Measurements from ENCODE around the gene SLC2A5.

Gene SLC2A5

DNA sequence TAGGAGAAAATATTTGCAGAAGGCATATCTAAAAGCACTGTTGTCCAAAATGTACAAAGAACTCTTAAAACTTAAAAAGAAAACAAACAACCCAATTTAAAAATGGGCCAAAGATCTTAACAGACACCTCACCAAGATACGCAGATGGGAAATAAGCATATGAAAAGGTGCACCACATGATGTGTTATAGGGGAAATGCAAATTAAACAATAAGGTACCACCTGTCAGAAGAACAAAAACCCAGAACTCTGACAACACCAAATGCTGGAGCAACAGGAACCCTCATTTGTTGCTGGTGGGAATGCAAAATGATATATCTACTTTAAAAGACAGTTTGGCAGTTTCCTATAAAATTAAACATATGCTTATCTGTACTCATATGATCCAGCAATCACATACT lies 18.1 kb downstream of the SLC2A5 start:
- TF ChIP-seq, protein P1, sequence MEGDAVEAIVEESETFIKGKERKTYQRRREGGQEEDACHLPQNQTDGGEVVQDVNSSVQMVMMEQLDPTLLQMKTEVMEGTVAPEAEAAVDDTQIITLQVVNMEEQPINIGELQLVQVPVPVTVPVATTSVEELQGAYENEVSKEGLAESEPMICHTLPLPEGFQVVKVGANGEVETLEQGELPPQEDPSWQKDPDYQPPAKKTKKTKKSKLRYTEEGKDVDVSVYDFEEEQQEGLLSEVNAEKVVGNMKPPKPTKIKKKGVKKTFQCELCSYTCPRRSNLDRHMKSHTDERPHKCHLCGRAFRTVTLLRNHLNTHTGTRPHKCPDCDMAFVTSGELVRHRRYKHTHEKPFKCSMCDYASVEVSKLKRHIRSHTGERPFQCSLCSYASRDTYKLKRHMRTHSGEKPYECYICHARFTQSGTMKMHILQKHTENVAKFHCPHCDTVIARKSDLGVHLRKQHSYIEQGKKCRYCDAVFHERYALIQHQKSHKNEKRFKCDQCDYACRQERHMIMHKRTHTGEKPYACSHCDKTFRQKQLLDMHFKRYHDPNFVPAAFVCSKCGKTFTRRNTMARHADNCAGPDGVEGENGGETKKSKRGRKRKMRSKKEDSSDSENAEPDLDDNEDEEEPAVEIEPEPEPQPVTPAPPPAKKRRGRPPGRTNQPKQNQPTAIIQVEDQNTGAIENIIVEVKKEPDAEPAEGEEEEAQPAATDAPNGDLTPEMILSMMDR (IDR thresholded peaks at IDR 0.05): no peak
- H3K4me3 ChIP-seq: no peak overlapping the region
- no peak overlapping the region for H3K27ac ChIP-seq
- no peak for DNase-seq (ENCODE audit: low spot score)

DNA sequence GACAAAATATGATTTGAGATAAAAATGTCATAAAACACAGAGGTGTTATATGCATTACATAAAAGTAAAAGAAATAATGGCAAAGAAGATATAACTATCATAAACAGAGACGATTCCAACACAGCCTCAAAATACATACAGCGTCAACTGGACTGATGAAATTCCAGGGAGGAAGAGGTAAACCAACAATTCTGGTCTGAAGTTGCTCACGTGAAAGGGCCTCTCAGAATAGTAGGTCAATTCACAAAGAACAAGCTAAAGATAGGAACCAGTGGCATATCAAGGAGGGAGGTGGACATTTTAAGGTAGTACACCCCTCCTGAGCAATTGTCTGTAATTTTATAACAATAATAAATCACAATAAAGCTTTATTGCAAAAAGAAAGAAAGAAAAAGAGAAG lies 18.6 kb downstream of the SLC2A5 start:
- Histone ChIP-seq H3K4me3 (no peak overlapping the region), H3K27ac (no peak overlapping the region)
- TF ChIP-seq, protein P1 (IDR thresholded peaks at IDR 0.05): no peak
- DNase-seq (ENCODE audit: low spot score): no peak

DNA sequence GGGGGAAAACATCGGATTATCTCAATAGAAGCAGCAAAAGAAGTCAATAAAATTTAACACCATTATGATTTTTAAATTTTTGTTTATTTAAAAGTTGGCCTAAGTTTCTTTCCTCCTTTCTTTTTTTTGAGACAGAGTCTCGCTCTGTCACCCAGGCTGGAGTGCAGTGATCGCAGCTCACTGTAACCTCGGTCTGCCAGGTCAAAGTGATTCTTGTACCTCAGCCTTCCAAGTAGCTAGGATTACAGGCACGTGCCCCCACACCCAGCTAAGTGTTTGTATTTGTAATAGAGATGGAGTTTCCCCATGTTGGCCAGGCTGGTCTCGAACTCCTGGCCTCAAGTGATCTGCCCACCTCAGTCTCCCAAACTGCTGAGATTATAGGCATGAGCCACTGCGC lies 20.9 kb downstream of the SLC2A5 start:
- TF ChIP-seq, protein P1 (IDR thresholded peaks at IDR 0.05): no peak
- DNase-seq (ENCODE audit: low spot score): no peak
- no peak overlapping the region for H3K4me3 ChIP-seq

DNA sequence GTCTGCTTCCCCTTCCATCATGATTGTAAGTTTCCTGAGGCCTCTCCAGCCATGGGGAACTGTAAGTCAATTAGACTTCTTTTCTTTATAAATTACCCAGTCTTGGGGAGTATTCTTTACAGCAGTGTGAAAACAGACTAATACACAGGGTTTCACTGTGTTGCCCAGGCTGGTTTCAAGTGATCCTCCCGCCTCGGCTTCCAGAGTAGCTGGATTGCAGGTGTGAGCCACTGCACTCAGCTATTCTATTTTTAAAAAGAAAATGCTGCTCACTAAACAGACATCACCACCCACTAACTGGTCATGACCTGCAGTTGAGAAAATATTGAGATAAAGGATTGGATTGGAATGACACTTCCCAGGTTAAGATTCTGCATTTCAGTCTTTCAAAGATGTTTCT lies 22.4 kb downstream of the SLC2A5 start:
- TF ChIP-seq, protein P1 (IDR thresholded peaks at IDR 0.05): no peak

More for the DNA sequence above, 20.9 kb downstream of the SLC2A5 start:
- no peak overlapping the region for H3K27ac ChIP-seq

DNA sequence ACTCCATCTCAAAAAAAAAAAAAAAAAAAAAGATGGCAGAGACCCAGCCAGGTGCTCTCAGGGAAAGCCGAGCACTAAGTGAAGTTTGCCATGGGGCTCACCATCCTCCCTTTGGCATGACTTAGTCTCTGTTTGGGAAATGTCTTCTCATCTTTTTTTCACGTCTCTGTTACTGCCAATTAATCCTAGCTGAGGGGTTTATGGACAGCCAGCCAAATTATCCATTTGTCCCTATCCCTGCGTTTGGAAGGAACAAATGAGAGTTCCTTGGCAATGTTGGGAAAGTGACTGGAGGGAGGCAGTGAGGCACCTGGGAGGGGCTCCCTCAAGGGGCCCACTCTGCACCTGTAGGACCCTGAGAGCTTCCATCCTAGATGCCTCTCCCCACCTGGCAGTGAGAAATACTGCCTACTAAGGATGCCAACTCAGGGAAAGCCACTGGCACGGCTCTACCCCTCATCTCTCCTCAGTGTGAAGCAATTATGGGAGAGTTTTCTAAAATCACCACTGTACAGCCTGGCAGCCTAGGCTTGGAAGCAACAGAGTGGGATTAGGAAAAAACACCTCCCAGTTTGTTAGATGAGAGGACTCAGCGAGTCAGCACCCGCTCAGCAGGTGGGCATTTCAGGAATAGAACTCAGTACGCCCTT lies 23.4 kb downstream of the SLC2A5 start:
- H3K27ac ChIP-seq: no peak overlapping the region
- DNase-seq (ENCODE audit: low spot score): no peak
- TF ChIP-seq, protein P1 (IDR thresholded peaks at IDR 0.05): no peak
- H3K4me3 ChIP-seq: no peak overlapping the region

More for the DNA sequence above, 22.4 kb downstream of the SLC2A5 start:
- Histone ChIP-seq H3K27ac (no peak overlapping the region), H3K4me3 (no peak overlapping the region)
- no peak for DNase-seq (ENCODE audit: low spot score)

DNA sequence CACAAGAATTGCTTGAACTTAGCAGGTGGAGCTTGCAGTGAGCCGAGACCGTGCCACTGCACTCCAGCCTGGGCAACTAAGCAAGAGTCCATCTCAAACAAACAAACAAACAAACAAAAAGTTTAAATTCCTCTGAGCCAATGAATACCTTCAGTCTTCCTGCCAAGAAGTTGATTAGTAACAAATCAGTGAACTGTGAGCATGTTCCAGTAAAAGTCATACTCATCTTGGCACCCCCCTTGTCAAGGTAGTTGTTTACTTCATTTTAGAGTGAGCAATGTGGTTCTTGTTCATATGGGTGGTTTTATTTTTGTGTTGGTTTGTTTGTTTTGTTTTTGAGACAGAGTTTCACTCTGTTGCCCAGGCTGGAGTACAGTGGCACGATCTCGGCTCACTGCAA lies 25.2 kb downstream of the SLC2A5 start:
- TF ChIP-seq, protein P1 (IDR thresholded peaks at IDR 0.05): no peak
- Histone ChIP-seq H3K4me3 (no peak overlapping the region), H3K27ac (no peak overlapping the region)
- no peak for DNase-seq (ENCODE audit: low spot score)

DNA sequence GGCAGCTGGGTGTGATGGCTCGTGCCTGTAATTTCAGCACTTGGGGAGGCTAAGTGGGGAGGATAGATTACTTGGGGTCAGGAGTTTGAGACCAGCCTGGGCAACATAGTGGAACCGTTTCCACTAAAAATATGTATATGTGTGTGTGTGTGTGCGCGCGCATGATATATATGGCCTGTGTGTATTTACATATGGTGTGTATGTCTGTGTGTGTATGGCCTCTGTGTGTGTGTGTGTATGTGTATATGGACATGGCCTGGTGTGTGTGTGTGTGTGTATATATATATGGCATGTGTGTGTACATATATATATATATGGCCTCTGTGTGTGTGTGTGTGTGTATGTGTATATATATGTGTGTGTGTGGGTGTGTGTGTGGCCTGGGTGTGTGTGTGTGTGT lies 27.2 kb downstream of the SLC2A5 start:
- DNase-seq (ENCODE audit: low spot score): no peak
- H3K27ac ChIP-seq: no peak overlapping the region
- TF ChIP-seq, protein P1 (IDR thresholded peaks at IDR 0.05): no peak
- H3K4me3 ChIP-seq: no peak overlapping the region

Measured in coronary artery (tissue), 2 donors.